Measurements from ENCODE around the gene CELA1.

CELA1 gene

DNA sequence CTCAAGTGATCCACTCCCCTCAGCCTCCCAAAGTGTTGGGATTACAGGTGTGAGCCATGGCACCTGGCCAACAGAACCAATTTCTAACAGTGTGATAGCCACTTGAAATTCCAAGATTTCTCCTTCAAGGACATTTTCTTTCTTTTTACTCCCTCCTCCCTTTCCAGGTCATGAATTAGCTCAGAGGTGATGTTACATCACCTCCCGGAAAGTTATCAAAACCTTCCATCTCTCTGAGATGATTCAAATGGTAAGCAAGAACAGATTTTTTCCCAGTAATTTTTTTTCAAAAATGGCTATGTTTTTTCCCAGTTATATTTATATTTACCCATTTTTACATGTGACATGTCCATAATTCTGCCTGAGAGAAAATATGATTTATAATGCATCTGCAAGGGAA, 60.6 kb downstream of the CELA1 start:
- H3K27ac ChIP-seq (replicated peaks): no peak overlapping the region
- DNase-seq (ENCODE audit: low read depth in 1 of 2, low spot score in 1 of 2): no peak
- no peaks in the 10 kb centered on the region for H3K27me3 ChIP-seq (ENCODE audit: insufficient read depth, poor library complexity, severe bottlenecking)
- no peak overlapping the region for H3K4me3 ChIP-seq (replicated peaks; ENCODE audit: insufficient read depth, low read length)
- TF ChIP-seq, protein P1, sequence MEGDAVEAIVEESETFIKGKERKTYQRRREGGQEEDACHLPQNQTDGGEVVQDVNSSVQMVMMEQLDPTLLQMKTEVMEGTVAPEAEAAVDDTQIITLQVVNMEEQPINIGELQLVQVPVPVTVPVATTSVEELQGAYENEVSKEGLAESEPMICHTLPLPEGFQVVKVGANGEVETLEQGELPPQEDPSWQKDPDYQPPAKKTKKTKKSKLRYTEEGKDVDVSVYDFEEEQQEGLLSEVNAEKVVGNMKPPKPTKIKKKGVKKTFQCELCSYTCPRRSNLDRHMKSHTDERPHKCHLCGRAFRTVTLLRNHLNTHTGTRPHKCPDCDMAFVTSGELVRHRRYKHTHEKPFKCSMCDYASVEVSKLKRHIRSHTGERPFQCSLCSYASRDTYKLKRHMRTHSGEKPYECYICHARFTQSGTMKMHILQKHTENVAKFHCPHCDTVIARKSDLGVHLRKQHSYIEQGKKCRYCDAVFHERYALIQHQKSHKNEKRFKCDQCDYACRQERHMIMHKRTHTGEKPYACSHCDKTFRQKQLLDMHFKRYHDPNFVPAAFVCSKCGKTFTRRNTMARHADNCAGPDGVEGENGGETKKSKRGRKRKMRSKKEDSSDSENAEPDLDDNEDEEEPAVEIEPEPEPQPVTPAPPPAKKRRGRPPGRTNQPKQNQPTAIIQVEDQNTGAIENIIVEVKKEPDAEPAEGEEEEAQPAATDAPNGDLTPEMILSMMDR (IDR thresholded peaks at IDR 0.05; ENCODE audit: insufficient read depth, low read length): no peak
- TF ChIP-seq GABPA (IDR thresholded peaks at IDR 0.05; ENCODE audit: low read depth) (no peak), POLR2AphosphoS5 (IDR thresholded peaks at IDR 0.05; ENCODE audit: low read depth) (no peak), REST (IDR thresholded peaks at IDR 0.05; ENCODE audit: insufficient replicate concordance, low read depth) (no peak), SPI1 (IDR thresholded peaks at IDR 0.05; ENCODE audit: borderline replicate concordance, low read depth) (no peak)

- Histone ChIP-seq H3K4me3 (replicated peaks; ENCODE audit: insufficient read depth, low read length) (no peak overlapping the region), H3K27me3 (ENCODE audit: insufficient read depth, poor library complexity, severe bottlenecking) (no peaks in the 10 kb centered on the region), H3K27ac (replicated peaks) (no peak overlapping the region)
- no peak for TF ChIP-seq SPI1 (IDR thresholded peaks at IDR 0.05; ENCODE audit: borderline replicate concordance, low read depth)
- no peak for TF ChIP-seq POLR2AphosphoS5 (IDR thresholded peaks at IDR 0.05; ENCODE audit: low read depth)
- TF ChIP-seq, protein P1 (IDR thresholded peaks at IDR 0.05; ENCODE audit: insufficient read depth, low read length): no peak
- TF ChIP-seq GABPA (IDR thresholded peaks at IDR 0.05; ENCODE audit: low read depth): no peak
- TF ChIP-seq REST (IDR thresholded peaks at IDR 0.05; ENCODE audit: insufficient replicate concordance, low read depth): no peak
- DNase-seq (ENCODE audit: low read depth in 1 of 2, low spot score in 1 of 2): no peak
Observed at GRCh38 chr12:51281202-51281924, 65.1 kb downstream of the CELA1 start.

All from HL-60 (cell line).